HG03457 (cell line): Measurements from ENCODE around the gene FMNL1.
"Not testable (repeated sequence)": the region's sequence is repeated elsewhere in the genome, so short reads cannot be mapped to it uniquely, and the experiment has no call there.

Source experiments
- ATAC-seq: cut with Tn5 transposase; IDR thresholded peaks from one replicate; pipeline ENCODE4 v1.9.1; 2021; ENCODE audit warnings: moderate number of reproducible peaks; ENCODE audit not compliant: unreplicated experiment

The FMNL1 gene

DNA sequence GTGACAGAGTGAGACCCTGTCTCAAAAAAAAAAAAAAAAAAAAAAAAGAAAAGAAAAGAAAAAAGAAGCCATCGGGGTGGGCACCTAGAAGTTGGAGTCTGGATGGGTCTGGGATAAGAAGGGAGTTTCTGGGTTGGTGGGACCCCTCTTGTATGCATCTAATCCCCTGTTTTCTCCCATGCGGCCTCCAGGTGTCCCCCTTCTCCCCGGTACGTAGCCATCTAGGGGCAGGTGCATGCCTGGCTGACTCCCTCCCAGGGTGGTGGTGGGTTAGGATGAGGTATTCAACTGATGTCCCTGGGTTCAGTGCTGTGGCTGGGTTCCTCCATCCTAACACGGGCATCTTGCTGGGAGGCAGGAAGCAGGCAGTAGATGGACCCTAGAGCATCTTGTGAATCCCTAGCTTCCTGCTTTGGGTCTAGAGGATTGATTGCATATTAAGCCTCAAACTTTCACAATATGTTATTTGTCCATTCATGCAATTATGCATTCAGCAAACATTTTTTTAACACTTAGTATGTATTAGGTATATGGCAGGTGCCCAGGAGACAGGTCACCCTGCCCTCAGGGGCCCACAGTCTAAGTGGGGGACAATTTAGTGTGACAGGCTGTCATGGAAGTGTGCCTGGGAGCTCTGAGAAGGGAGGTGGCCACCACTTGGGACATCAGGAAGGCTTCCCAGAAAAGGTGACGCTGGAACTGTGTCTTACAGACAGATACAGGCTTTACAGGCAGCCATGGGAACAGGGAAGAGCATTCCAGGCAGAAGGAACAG is 13.1 kb downstream of the FMNL1 start:
- ATAC-seq = no peak

DNA sequence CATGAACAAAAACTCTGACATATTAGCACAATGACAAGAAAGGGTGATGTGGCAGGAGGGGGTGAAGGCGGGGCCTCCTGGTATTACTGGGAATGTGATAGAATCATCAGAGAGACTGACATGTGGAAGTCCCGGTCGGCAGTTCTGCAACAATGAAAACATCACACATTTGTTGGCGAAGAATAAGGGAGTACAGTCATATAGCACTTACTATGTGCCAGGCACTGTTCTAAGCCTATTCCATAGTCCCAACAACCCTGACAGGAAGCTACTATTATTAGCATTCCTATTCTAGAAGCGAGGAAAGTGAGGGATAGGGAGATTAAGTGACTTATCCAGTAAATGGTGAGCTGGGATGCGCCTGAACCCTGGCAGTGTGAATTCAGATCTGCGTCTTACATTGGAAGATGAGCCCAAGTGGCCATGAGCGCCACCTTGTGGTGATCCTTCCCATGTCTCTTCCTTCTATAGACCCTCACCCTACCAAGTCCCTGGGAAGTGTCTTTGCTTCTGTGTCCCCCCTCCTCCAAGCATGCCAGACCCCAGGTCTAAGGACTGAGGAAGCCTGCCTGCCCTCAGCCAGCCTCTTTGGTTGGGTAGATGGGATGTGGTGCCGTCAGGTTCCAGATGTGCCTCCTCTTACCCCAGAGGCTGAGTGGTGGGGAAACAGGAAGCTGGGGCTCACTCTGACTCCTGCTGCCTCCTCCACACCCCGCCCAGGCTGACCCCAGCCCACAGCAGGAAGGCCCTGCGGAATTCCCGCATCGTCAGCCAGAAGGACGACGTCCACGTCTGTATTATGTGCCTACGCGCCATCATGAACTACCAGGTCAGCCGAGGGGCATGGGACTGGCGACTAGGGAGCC is 14.0 kb downstream of the FMNL1 start:
- ATAC-seq = no peak

GRCh38 chr17:45236282-45236606 is 14.6 kb downstream of the FMNL1 start:
- ATAC-seq = no peak

GRCh38 chr17:45237686-45238085 is 16.0 kb downstream of the FMNL1 start:
- ATAC-seq = no peak

GRCh38 chr17:45238155-45238774 is 16.6 kb downstream of the FMNL1 start:
- no peak for ATAC-seq

- ATAC-seq = no peak
Observed at GRCh38 chr17:45240905-45241327, 19.2 kb downstream of the FMNL1 start.

- no peak for ATAC-seq
Observed at GRCh38 chr17:45241328-45242028, 19.8 kb downstream of the FMNL1 start.

DNA sequence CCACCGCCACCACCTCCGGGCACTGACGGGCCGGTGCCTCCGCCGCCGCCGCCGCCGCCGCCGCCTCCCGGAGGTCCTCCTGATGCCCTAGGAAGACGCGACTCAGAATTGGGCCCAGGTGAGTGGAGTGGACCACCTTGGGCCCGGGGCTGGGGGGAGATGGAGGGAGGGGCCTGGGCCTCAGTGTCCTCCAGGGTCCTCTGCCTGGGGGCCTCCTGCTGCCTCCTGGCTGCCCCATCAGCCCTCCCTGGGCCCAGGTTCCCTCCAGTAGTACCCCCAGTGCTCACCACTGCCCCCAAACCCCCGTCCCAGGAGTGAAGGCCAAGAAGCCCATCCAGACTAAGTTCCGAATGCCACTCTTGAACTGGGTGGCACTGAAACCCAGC is 20.3 kb downstream of the FMNL1 start:
- ATAC-seq = no peak

DNA sequence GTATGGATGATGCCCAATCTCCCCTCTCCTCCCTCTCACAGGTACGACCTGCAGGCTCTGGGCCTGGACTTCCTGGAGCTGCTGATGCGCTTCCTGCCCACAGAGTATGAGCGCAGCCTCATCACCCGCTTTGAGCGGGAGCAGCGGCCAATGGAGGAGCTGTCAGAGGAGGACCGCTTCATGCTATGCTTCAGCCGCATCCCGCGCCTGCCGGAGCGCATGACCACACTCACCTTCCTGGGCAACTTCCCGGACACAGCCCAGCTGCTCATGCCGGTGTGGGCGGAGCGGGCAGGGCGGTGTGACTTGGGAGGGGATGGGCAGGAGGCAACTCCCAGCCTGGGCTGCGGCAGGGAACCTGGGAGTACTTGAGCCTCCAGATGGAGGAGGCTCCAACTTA is 22.1 kb downstream of the FMNL1 start:
- no peak for ATAC-seq

GRCh38 chr17:45244725-45245656 is 23.3 kb downstream of the FMNL1 start:
- no peak for ATAC-seq

DNA sequence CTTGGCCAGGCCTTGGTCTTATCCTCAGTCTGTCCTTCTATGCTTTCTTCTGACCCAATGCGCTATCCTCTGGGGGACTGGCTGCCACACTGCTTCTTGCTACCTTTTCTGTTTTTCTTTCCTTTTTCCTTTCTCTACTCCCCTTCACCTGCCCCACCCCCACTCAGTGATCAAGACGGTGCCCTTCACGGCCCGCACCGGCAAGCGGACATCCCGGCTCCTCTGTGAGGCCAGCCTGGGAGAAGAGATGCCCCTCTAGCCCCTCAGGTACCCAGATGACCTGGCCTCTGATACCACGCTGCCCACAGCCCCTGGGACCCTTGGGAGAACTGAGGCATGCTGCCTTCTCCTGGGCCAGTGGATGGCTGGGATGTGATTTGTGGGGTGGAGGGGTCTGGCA is 24.7 kb downstream of the FMNL1 start:
- no peak for ATAC-seq

DNA sequence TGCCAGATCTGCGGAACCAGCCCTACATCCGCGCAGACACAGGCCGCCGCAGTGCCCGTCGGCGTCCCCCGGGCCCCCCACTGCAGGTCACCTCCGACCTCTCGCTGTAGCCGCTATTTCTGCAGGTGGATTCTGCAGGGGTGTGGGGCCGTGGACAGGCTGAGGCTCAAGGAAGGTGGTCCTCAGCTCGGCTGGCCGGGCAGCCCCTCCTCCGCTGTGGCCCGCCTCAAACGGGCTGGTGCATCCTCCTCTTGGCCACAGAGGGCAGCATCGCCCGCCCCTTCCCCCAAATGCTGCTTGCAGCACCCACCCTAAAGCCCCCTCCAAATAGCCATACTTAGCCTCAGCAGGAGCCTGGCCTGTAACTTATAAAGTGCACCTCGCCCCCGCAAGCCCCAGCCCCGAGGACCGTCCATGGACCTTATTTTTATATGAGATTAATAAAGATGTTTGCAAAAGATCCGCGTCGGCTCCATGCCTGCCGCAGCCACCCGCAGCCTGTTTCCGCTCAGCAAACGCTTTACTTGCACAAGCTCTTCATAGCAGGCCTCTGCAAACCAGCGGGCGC is 25.3 kb downstream of the FMNL1 start:
- no peak for ATAC-seq

- peak; percentile 48 for ATAC-seq
Observed at GRCh38 chr17:45247429-45248131, 25.9 kb downstream of the FMNL1 start.

DNA sequence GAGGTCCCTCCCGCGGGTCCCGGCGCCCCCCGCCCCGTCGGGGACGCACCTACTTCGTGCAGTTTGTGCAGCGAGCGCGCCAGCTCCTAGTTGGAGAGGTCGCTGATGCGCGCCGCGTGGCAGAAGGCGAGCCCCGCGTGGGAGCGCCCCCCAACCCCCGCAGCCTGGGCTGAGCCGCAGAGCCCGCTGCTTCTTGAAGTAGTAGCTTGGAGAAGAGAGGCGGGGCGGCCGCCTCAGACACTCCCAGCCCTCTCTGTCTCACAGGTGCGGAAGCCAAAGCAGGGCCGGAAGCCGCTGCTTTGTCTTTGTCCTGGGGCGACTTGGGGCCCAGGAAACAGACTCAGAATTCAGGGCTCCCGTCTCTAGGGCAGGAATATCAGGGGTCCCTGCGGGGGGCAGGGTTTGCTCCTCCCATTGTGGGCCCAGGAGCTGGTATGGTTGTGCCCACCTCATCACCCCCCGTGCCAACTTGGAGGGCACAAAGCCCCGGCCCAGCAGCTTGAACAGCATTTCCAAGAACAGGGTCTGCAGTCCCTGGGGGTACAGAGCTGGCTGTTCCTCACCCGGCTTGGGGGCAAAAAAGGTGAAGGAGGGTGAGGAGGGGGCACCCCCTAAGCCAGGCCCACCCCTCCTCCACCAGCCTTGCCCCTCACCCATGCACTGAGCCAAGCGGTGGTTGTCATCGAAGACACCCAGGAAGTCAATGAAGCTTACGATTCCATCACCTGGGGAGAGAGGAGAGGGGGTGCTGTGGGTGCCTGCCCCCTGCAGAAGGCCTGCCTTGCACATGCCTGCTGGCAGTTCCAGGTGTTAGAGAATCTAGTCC is 26.7 kb downstream of the FMNL1 start:
- peak; percentile 28 for ATAC-seq

- ATAC-seq = no peak
Observed at GRCh38 chr17:45251931-45252330, 30.2 kb downstream of the FMNL1 start.

DNA sequence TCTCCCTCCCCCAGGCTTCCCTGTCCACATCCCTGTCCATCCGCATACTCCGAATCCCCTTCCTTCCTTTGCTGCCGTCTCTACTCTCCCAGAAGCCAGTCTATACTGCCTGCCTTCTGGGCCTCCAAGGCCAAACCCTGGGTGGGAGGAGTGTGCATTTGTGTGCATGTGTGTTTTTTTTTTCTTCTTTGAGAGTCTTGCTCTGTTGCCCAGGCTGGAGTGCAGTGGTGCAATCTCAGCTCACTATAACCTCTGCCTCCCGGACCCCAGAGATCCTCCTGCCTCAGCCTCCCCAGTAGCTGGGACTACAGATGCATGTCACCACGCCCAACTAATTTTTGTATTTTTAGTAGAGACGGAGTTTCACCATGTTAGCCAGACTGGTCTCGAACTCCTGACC is 31.6 kb downstream of the FMNL1 start:
- not testable (repeated sequence) for ATAC-seq

- ATAC-seq = no peak
Observed at GRCh38 chr17:45253879-45254278, 32.2 kb downstream of the FMNL1 start.

DNA sequence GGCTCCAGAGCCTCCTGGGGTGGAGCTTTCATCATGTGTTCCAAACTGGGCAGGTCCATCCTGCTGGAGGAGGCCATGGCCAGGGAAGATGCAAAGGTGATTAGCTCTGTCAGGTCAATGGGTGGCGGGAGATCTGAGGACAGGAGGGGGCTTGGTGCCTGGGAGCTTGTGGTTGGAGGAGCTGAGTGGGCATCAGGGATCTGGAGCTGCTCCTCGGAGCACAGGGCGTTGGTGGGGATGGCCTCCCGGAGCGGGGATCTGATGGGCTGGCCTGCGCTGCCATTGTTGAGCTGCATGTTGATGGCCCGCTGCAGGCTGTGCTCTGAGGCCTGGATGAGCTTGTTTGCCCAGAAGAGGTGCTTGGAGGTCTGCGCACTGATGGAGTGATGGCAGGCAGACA is 33.7 kb downstream of the FMNL1 start:
- no peak for ATAC-seq
